Testis (tissue), 3 donors: ENCODE data around the gene ZNF555. TPM values are rescaled to one million over a fixed set of nuclear protein-coding genes. Genes with fewer than 3 reads are reported as not detected.

Source experiments
- DNase-seq: peaks from one replicate; pipeline ENCODE4 v3.0.0-alpha.2; 2019
- H3K27ac ChIP-seq, 2 donors: fragments of 200-600 bp; sonication (generic); one replicate each; pipeline ENCODE4 v1.5.1; 2019
- H3K27me3 ChIP-seq: fragments of 200-600 bp; sonication (generic); one replicate; pipeline ENCODE4 v1.5.1; 2019
- H3K36me3 ChIP-seq: fragments of 200-600 bp; sonication (generic); one replicate; pipeline ENCODE4 v1.5.1; 2017; ENCODE audit warnings: low read depth; ENCODE audit errors: missing control alignments
- H3K4me1 ChIP-seq: fragments of 200-600 bp; sonication (generic); one replicate; pipeline ENCODE4 v1.5.1; 2019
- H3K4me3 ChIP-seq, 2 donors: fragments of 200-600 bp; sonication (generic); one replicate each; pipeline ENCODE4 v1.5.1; 2017 to 2019
- H3K9me3 ChIP-seq: fragments of 200-600 bp; sonication (generic); one replicate; pipeline ENCODE4 v1.5.1; 2017
- CTCF ChIP-seq, 3 experiments: fragments of 450-650 bp in 2 of 3; fragments of 200-600 bp in 1 of 3; sonication (generic) in 1 of 3; IDR thresholded peaks; one replicate each; pipeline ENCODE4 v1.5.1; 2016 to 2019; ENCODE audit warnings: antibody characterized with exemption in 3 of 3, mild to moderate bottlenecking in 2 of 3, moderate library complexity in 1 of 3
- POLR2A ChIP-seq: fragments of 450-650 bp; IDR thresholded peaks from one replicate; pipeline ENCODE4 v1.6.1; 2017; ENCODE audit warnings: antibody characterized with exemption, mild to moderate bottlenecking, moderate library complexity
- WGBS, 2 donors: methylation state at CpG; one replicate each; pipeline ENCODE4 v1.1.5; 2018; 5-methylcytosine and 5-hydroxymethylcytosine counted together
- intact Hi-C: fragments of 100-400 bp; cut with DNase I; formaldehyde crosslinking; loops from one replicate; pipeline ENCODE4 v1.15.1; 2023; ENCODE audit warnings: low total_unique reads
- polyA plus RNA-seq: library from polyadenylated mRNA; stranded (reverse); fragments of 350-450 nt; fragmentation: Illumina TruSeq; extraction: RNeasy Lipid Tissue Mini Kit (QIAGEN cat#74804); gene quantifications from one replicate; pipeline ENCODE4 v1.2.3, GENCODE V29; 2014; ENCODE audit warnings: low read depth, low replicate concordance; ENCODE audit not compliant: insufficient read depth
- total RNA-seq, 2 donors: library from RNA; depleted of rRNA; stranded (reverse); fragments of >200 nt; gene quantifications; one replicate each; pipeline ENCODE4 v1.2.3, GENCODE V29; 2016

The ZNF555 gene
- total and polyA plus RNA-seq, 3 donors from 2014 or later, result 7.1 to 8.5 (median 7.2) TPM

- no peaks in the 10 kb centered on the region for H3K36me3 ChIP-seq
- no peak overlapping the region for H3K4me3 ChIP-seq
- intact Hi-C loops, result no loop called here
- no peaks in the 10 kb centered on the region for H3K27me3 ChIP-seq
- TF ChIP-seq POLR2A (no peak), CTCF (IDR thresholded peaks at IDR 0.05) (no peak)
- H3K27ac ChIP-seq, result no peak overlapping the region
- DNase-seq, result no peak
- no peaks in the 10 kb centered on the region for H3K9me3 ChIP-seq
- H3K4me1 ChIP-seq, result no peaks in the 10 kb centered on the region
- WGBS, 2 donors, result 94 to 96% methylated on average over 24 to 57 of the region's 58 CpGs
These were observed 30.9 kb upstream of the ZNF555 start for GRCh38 chr19:2810141-2811091.

GRCh38 chr19:2811221-2811722 lies 30.0 kb upstream of the ZNF555 start:
- DNase-seq, result no peak
- no peaks in the 10 kb centered on the region for H3K36me3 ChIP-seq
- 89 to 93% methylated on average over 12 to 20 of the region's 20 CpGs for WGBS, 2 donors
- no peaks in the 10 kb centered on the region for H3K9me3 ChIP-seq
- intact Hi-C loops, result no loop called here
- H3K4me3 ChIP-seq, result no peak overlapping the region
- no peaks in the 10 kb centered on the region for H3K27me3 ChIP-seq
- TF ChIP-seq CTCF (IDR thresholded peaks at IDR 0.05), result no peak
- no peak for TF ChIP-seq POLR2A
- no peaks in the 10 kb centered on the region for H3K4me1 ChIP-seq
- H3K27ac ChIP-seq, result no peak overlapping the region

- TF ChIP-seq POLR2A (no peak), CTCF (IDR thresholded peaks at IDR 0.05) (no peak)
- Histone ChIP-seq H3K4me1 (no peaks in the 10 kb centered on the region), H3K4me3 (no peak overlapping the region), H3K27ac (no peak overlapping the region), H3K9me3 (no peaks in the 10 kb centered on the region), H3K36me3 (no peaks in the 10 kb centered on the region), H3K27me3 (no peaks in the 10 kb centered on the region)
- 94 to 97% methylated on average over 25 to 34 of the region's 34 CpGs for WGBS, 2 donors
- intact Hi-C loops, result no loop called here
- DNase-seq, result no peak
These were observed 29.4 kb upstream of the ZNF555 start for GRCh38 chr19:2811735-2812413.

GRCh38 chr19:2812414-2813234 lies 28.7 kb upstream of the ZNF555 start:
- no peak overlapping the region for H3K4me3 ChIP-seq
- TF ChIP-seq POLR2A (no peak), CTCF (IDR thresholded peaks at IDR 0.05) (no peak)
- H3K4me1 ChIP-seq, result no peaks in the 10 kb centered on the region
- DNase-seq, result no peak
- H3K9me3 ChIP-seq, result no peaks in the 10 kb centered on the region
- WGBS, 2 donors, result 94 to 100% methylated on average over 9 to 37 of the region's 37 CpGs
- no peaks in the 10 kb centered on the region for H3K27me3 ChIP-seq
- H3K27ac ChIP-seq, result no peak overlapping the region
- H3K36me3 ChIP-seq, result no peaks in the 10 kb centered on the region
- intact Hi-C loops, result no loop called here
